ENCODE data around the gene TUBB2B. TPM values are rescaled to one million over a fixed set of nuclear protein-coding genes. Genes with fewer than 3 reads are reported as not detected.

Gene TUBB2B
- total RNA-seq, 1 experiment from 2014 or later: 0.86 TPM

DNA sequence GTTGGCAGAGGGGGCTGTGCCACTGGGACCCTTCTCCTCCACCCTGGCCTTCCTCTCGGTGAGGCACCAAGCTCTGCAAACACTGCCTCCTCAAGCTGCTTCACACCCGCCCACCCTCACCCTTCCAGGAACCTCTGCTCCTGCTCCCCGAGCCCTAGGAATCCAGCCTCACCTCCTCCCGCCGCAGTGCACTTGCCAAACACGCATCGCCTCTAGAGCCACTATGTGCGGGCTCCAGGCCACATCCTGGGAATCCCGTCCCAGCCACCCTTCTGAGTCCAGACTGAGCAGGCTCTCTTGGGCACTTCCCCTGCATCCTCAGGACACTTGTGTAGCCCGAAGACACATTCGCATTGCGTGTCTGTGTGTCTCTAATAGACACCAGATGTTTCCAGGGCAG, 49.8 kb upstream of the TUBB2B start (continued):
- TF ChIP-seq POLR2AphosphoS5 (IDR thresholded peaks at IDR 0.05; ENCODE audit: low read depth, low read length): no peak
- no peak for TF ChIP-seq SP1 (IDR thresholded peaks at IDR 0.05; ENCODE audit: low read depth)
- TF ChIP-seq CEBPB (IDR thresholded peaks at IDR 0.05; ENCODE audit: low read depth): no peak
- TF ChIP-seq, protein P1, sequence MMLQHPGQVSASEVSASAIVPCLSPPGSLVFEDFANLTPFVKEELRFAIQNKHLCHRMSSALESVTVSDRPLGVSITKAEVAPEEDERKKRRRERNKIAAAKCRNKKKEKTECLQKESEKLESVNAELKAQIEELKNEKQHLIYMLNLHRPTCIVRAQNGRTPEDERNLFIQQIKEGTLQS (IDR thresholded peaks at IDR 0.05): no peak
- no peak for TF ChIP-seq TCF7L2 (IDR thresholded peaks at IDR 0.05; ENCODE audit: borderline replicate concordance, extremely low read depth, insufficient read depth, insufficient read length)
- no peak for TF ChIP-seq POLR2A (IDR thresholded peaks at IDR 0.05; ENCODE audit: borderline replicate concordance, extremely low read depth, insufficient read depth, insufficient read length)
- TF ChIP-seq ELF1 (IDR thresholded peaks at IDR 0.05; ENCODE audit: borderline replicate concordance, low read depth): no peak
- no peak for TF ChIP-seq SIN3A (IDR thresholded peaks at IDR 0.05; ENCODE audit: low read depth)
- no peak for TF ChIP-seq ZFX (IDR thresholded peaks at IDR 0.05)
- no peak for TF ChIP-seq EGR1 (IDR thresholded peaks at IDR 0.05; ENCODE audit: low read depth)

DNA sequence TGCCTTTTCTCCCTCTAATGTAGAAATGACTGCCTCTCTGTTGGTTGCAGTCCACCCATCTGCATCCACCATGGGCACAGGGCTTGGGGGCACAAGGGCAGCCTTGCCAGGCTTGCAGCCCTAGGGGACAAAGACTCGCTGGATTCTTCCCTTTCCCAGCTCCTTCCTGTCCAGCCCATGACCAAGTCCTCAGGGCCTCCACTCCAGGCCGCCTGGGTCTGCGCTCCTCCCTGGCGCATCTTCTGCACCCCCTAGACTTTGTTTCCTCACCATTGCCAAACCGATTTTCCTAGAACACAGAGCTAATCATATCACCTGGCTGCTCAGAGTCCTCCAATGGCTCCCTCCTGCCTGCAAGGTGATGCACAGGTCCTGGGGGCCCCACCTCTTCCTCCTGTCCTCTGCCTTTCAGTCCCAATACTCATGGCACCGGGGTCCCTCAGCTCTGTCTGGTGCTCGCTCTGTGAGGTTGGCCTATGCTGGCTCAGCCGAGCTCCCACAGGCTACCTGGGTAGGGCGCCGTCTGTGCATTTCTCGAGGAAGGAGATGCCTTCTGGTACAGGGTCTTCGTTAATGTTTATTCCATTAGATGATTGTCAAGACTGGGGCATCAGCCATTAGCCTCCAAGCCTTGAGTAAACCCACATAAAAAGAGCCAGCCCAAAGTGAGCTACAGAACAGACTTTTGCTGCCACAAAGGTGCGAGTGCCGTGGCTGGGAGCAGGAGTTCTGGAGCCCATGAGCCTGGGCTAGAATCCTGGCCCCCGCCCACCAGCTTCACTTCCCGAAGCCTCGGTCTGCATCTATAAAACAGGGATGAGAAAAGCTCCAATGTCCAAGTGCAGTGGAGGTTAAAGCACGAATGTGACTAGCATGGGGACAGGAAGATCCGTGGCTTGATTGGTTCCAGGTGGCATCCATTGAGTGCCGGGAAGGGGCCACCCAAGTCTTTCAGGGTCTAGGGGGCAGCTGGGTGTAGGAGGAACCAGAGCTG, 49.0 kb upstream of the TUBB2B start:
- Histone ChIP-seq H3K79me2 (ENCODE audit: insufficient read depth, low read length) (no peaks in the 10 kb centered on the region), H3K4me3 (replicated peaks in 1 of 2; ENCODE audit: low read depth in 1 of 2, low read length in 2 of 2) (no peak overlapping the region), H4K20me1 (ENCODE audit: insufficient read depth) (no peaks in the 10 kb centered on the region), H3K9me3 (ENCODE audit: control insufficient read depth in 1 of 2, insufficient read depth in 1 of 2, low read depth in 1 of 2, low read length in 2 of 2) (no peaks in the 10 kb centered on the region), H3K4me1 (ENCODE audit: control insufficient read depth in 1 of 2, insufficient read depth in 2 of 2, low read length in 2 of 2) (no peaks in the 10 kb centered on the region), H3K9ac (ENCODE audit: low read length) (no peak overlapping the region), H2AFZ (ENCODE audit: low read depth, low read length, poor library complexity, severe bottlenecking) (no peak overlapping the region), H3K27me3 (ENCODE audit: insufficient read depth, low read length) (no peaks in the 10 kb centered on the region), H3K36me3 (ENCODE audit: control insufficient read depth in 1 of 2, insufficient read depth in 2 of 2, low read length in 2 of 2) (peaks cover 2 to 4% of the 10 kb centered on the region in 2 experiments; a peak in 2 of 4 replicates), H3K4me2 (ENCODE audit: low read length) (no peak overlapping the region), H3K9me2 (ENCODE audit: insufficient read depth) (no peaks in the 10 kb centered on the region), H3K27ac (ENCODE audit: low read depth, low read length) (no peak overlapping the region)
- intact Hi-C loops (cut with micrococcal nuclease): loop anchor here (10.0 kb wide), 1 partner anchor 698 kb away; no protein-coding TSS in a partner anchor
- RAD21 ChIA-PET (ENCODE audit: low non-redundant PET in 1 of 2, low total read pairs in 2 of 2, uncharacterized antibody in 2 of 2, unreplicated experiment in 2 of 2): no interaction called here
- DNase-seq (ENCODE audit: low read depth, low spot score) (no peak), ATAC-seq (no peak)
- POLR2A ChIA-PET: no interaction called here
- CTCF ChIA-PET: no interaction called here
- no TSS peak for BruUV-seq (replicated peaks)
- no peak for TF ChIP-seq SRF (IDR thresholded peaks at IDR 0.05; ENCODE audit: low read depth)
- TF ChIP-seq, protein P2, sequence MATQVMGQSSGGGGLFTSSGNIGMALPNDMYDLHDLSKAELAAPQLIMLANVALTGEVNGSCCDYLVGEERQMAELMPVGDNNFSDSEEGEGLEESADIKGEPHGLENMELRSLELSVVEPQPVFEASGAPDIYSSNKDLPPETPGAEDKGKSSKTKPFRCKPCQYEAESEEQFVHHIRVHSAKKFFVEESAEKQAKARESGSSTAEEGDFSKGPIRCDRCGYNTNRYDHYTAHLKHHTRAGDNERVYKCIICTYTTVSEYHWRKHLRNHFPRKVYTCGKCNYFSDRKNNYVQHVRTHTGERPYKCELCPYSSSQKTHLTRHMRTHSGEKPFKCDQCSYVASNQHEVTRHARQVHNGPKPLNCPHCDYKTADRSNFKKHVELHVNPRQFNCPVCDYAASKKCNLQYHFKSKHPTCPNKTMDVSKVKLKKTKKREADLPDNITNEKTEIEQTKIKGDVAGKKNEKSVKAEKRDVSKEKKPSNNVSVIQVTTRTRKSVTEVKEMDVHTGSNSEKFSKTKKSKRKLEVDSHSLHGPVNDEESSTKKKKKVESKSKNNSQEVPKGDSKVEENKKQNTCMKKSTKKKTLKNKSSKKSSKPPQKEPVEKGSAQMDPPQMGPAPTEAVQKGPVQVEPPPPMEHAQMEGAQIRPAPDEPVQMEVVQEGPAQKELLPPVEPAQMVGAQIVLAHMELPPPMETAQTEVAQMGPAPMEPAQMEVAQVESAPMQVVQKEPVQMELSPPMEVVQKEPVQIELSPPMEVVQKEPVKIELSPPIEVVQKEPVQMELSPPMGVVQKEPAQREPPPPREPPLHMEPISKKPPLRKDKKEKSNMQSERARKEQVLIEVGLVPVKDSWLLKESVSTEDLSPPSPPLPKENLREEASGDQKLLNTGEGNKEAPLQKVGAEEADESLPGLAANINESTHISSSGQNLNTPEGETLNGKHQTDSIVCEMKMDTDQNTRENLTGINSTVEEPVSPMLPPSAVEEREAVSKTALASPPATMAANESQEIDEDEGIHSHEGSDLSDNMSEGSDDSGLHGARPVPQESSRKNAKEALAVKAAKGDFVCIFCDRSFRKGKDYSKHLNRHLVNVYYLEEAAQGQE (IDR thresholded peaks at IDR 0.05; ENCODE audit: low read depth): no peak
- no peak for TF ChIP-seq ELF1 (IDR thresholded peaks at IDR 0.05; ENCODE audit: borderline replicate concordance, low read depth)
- TF ChIP-seq, protein P3, sequence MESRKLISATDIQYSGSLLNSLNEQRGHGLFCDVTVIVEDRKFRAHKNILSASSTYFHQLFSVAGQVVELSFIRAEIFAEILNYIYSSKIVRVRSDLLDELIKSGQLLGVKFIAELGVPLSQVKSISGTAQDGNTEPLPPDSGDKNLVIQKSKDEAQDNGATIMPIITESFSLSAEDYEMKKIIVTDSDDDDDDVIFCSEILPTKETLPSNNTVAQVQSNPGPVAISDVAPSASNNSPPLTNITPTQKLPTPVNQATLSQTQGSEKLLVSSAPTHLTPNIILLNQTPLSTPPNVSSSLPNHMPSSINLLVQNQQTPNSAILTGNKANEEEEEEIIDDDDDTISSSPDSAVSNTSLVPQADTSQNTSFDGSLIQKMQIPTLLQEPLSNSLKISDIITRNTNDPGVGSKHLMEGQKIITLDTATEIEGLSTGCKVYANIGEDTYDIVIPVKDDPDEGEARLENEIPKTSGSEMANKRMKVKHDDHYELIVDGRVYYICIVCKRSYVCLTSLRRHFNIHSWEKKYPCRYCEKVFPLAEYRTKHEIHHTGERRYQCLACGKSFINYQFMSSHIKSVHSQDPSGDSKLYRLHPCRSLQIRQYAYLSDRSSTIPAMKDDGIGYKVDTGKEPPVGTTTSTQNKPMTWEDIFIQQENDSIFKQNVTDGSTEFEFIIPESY (IDR thresholded peaks at IDR 0.05; ENCODE audit: extremely low read depth, insufficient replicate concordance, low read length): no peak
- no peak for TF ChIP-seq YY1 (IDR thresholded peaks at IDR 0.05; ENCODE audit: extremely low read depth, insufficient replicate concordance, low read depth, low read length)
- TF ChIP-seq CEBPB (IDR thresholded peaks at IDR 0.05; ENCODE audit: low read depth): no peak
- TF ChIP-seq POLR2AphosphoS5 (IDR thresholded peaks at IDR 0.05; ENCODE audit: low read depth, low read length): no peak
- no peak for TF ChIP-seq ZFX (IDR thresholded peaks at IDR 0.05)
- no peak for TF ChIP-seq JUND (IDR thresholded peaks at IDR 0.05)
- TF ChIP-seq ZNF274 (IDR thresholded peaks at IDR 0.05; ENCODE audit: low read depth, low read length): no peak
- TF ChIP-seq TCF7L2 (IDR thresholded peaks at IDR 0.05; ENCODE audit: borderline replicate concordance, extremely low read depth, insufficient read depth, insufficient read length): no peak
- no peak for TF ChIP-seq FOSL1 (IDR thresholded peaks at IDR 0.05; ENCODE audit: low read depth)
- no peak for TF ChIP-seq SP1 (IDR thresholded peaks at IDR 0.05; ENCODE audit: low read depth)
- no peak for TF ChIP-seq EZH2phosphoT487 (IDR thresholded peaks at IDR 0.05; ENCODE audit: borderline replicate concordance)
- TF ChIP-seq EGR1 (IDR thresholded peaks at IDR 0.05; ENCODE audit: low read depth): no peak

All from HCT116 (cell line).